ENCODE measurements around the gene ZMYND12. TPM values are rescaled to one million over a fixed set of nuclear protein-coding genes. Genes with fewer than 3 reads are reported as not detected.

Gene ZMYND12
- total and polyA plus RNA-seq, 4 donors = 1.3 to 6.1 (median 2.4) TPM

DNA sequence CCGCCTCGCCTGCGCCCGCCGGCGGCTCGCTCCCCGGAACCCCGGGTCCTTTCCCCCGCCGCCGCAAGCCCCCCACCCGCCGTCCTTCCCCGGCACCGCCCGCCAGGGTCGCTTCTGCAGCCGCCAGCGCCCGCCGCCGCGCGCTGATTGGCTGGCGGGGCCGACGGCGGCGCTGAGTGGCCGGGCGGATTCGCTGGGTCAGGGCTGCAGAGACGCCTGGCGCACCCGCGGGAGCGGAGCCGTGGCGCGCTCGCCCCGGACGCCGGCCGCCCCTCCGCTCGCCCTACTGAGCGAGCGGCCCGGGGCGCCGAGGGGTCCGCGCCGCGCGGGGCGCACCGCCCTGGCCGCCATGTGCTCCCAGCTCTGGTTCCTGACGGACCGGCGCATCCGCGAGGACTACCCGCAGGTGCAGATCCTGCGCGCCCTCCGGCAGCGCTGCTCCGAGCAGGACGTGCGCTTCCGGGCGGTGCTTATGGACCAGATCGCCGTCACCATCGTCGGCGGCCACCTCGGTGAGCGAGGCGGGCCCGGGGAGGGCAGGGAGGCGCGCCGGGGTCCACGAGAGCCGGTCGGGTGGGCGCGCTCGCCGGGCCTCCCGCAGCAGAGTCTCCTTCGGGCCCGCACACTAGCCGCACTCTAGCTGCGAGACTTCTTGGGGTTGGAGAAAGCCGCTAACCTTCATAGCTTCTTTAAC, 75.1 kb downstream of the ZMYND12 start, which contains the start of gene RIMKLA:
Gene RIMKLA (plus strand): TSS at position 207 of the 694 bp plus-strand sequence. CDS start 143 bp downstream, at position 350.
- peaks cover 6% of the 10 kb centered on the region for H3K4me1 ChIP-seq (ENCODE audit: control insufficient read depth, insufficient read depth, low read length)
- H3K27ac ChIP-seq (ENCODE audit: low read depth, low read length) = no peak within 1 kb of the TSS
- H3K4me3 ChIP-seq (ENCODE audit: low read depth, low read length) = peak within 1 kb of the TSS; percentile 48
- H3K9me3 ChIP-seq (ENCODE audit: control insufficient read depth, insufficient read depth, low read length) = no peaks in the 10 kb centered on the region
- no peaks in the 10 kb centered on the region for H3K36me3 ChIP-seq (ENCODE audit: control insufficient read depth, insufficient read depth, low read length)
- H3K27me3 ChIP-seq (ENCODE audit: control insufficient read depth, insufficient read depth, low read length) = peaks cover 2% of the 10 kb centered on the region
- DNase-seq (ENCODE audit: low read depth in 4 of 6, low spot score in 6 of 6) = peak; percentile 24 to 93 (median 70)
- WGBS (ENCODE audit: insufficient coverage) = under 1% methylated on average over 94 of the region's 101 CpGs

Small RNA genes within 50 kb of the gene (small RNA-seq; reads per million reads assigned to genes)
- gene TMSB4XP1 (ENCODE audit: low replicate concordance) = not detected

Other genes with a start within 250 kb of the ZMYND12 start
- 10 to 100 TPM; 37.9 to 82.1 TPM for gene FOXJ3, start 120.8 kb downstream of the ZMYND12 start, total RNA-seq
- gene FOXJ3, start 120.8 kb downstream of the ZMYND12 start, polyA plus RNA-seq (ENCODE audit: insufficient read length in 2 of 2) = 10 to 100 TPM; 38.9 to 40.4 TPM
- gene RIMKLA, start 75.2 kb downstream of the ZMYND12 start, total RNA-seq = 10 to 100 TPM in 1 of 2 donors, 1 to 10 TPM in 1; 3.9 to 18.2 TPM
- gene RIMKLA, start 75.2 kb downstream of the ZMYND12 start, polyA plus RNA-seq (ENCODE audit: insufficient read length in 2 of 2) = 10 to 100 TPM; 12.6 to 13.3 TPM
- 10 to 100 TPM; 30.4 to 61.0 TPM for gene PPCS, start 521 bp upstream of the ZMYND12 start, total RNA-seq
- gene PPCS, start 521 bp upstream of the ZMYND12 start, polyA plus RNA-seq (ENCODE audit: insufficient read length in 2 of 2) = 10 to 100 TPM; 53.1 to 53.4 TPM
- gene CCDC30, start 7.3 kb upstream of the ZMYND12 start, total RNA-seq = 10 to 100 TPM; 12.0 to 19.1 TPM
- 10 to 100 TPM; 15.3 to 16.4 TPM for gene CCDC30, start 7.3 kb upstream of the ZMYND12 start, polyA plus RNA-seq (ENCODE audit: insufficient read length in 2 of 2)
- 10 to 100 TPM; 28.1 to 52.3 TPM for gene PPIH, start 202.4 kb upstream of the ZMYND12 start, total RNA-seq
- gene PPIH, start 202.4 kb upstream of the ZMYND12 start, polyA plus RNA-seq (ENCODE audit: insufficient read length in 2 of 2) = 10 to 100 TPM; 45.6 to 55.6 TPM
- gene YBX1, start 226.4 kb upstream of the ZMYND12 start, total RNA-seq = 100 to 1,000 TPM; 455 to 701 TPM
- gene YBX1, start 226.4 kb upstream of the ZMYND12 start, polyA plus RNA-seq (ENCODE audit: insufficient read length in 2 of 2) = 1,000 to 10,000 TPM; 1,395 to 1,579 TPM